ENCODE data around the gene CLCNKA.

CLCNKA gene

DNA sequence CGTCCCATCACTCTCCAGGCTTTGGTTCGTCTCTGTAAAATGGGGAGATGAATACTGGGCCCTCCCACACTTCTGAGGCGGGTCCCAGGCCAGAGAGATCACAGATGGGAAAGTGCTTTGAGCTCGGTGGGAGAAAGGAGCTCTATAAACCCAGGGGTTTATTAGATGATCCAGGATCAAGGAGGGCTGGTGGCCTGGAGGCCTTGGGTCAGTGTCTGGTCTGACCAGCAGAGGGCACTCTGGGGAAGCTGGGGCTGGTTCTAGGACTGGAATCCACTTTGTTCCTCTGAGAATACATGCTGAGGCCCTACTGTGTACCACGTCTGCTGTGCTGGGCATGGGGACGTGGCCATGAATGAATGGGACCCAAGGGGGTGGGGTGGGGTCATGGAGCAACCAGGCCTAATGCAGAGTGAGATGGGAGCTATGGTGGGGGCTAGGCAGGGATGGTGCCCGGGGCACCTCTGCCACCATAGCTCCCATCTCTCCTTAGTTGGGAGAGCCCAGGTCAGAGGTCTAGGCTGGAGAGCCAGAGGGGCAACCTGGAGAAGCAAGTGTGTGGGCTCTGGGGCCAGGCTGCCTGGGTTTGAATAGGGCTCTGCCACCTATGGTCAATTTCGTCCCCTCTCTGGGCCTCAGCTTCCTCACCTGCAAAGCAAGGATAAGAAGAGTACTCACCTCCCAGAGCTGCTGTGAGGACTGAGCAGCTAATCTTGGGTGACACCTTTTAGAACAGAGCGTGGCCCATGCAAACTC lies 60.6 kb downstream of the CLCNKA start:
- DNase-seq, result no peak

DNA sequence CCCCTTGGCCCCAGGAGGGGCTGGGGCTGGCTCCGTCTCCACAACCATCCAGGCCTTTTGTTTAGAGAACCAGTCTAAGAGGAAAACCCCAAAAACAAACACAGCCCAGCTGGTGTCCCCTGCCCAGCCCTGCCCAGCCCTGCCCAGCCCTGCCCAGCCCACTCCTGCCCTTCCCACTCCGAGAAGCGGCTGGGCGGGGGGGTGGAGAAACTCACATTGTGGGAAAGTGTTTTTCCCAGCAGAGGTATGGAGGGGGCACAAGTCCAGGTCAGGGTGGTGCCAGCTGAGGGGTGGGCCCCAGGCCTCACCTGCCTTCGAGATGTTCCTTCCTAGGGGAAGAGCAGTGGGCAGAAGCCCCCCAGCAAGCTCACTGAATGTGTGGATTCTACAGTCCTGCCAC lies 61.6 kb downstream of the CLCNKA start:
- no peak for DNase-seq
